GM12874 (cell line): ENCODE results near the gene HDGFL3.

Source experiments
- TF ChIP-seq, protein P1 (sequence below): IDR thresholded peaks from 2 replicates; pipeline ENCODE4 v1.5.1; 2011; ENCODE audit warnings: low read depth, mild to moderate bottlenecking, control low read depth, low read length, moderate library complexity; ENCODE audit not compliant: insufficient read depth

HDGFL3 gene

DNA sequence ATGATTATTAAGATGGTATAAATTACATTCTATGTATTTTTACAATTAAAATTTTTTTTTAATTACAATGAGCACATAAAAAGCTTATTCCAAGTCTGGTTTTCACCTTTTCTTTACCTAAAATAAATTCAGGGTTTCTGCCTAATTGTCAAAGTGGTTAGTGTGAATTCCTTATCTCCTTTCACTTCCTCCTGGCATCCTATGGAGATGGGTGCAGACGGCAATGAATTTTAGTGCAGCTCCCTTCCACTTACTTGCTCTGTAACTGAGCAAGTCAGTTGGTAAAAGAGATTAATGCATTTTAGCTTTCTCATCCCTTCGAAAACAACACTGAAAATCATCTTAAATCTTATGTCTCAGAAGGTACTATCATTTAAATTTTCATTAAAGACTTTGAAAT, 13.1 kb downstream of the HDGFL3 start:
- TF ChIP-seq, protein P1, sequence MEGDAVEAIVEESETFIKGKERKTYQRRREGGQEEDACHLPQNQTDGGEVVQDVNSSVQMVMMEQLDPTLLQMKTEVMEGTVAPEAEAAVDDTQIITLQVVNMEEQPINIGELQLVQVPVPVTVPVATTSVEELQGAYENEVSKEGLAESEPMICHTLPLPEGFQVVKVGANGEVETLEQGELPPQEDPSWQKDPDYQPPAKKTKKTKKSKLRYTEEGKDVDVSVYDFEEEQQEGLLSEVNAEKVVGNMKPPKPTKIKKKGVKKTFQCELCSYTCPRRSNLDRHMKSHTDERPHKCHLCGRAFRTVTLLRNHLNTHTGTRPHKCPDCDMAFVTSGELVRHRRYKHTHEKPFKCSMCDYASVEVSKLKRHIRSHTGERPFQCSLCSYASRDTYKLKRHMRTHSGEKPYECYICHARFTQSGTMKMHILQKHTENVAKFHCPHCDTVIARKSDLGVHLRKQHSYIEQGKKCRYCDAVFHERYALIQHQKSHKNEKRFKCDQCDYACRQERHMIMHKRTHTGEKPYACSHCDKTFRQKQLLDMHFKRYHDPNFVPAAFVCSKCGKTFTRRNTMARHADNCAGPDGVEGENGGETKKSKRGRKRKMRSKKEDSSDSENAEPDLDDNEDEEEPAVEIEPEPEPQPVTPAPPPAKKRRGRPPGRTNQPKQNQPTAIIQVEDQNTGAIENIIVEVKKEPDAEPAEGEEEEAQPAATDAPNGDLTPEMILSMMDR, result no peak

DNA sequence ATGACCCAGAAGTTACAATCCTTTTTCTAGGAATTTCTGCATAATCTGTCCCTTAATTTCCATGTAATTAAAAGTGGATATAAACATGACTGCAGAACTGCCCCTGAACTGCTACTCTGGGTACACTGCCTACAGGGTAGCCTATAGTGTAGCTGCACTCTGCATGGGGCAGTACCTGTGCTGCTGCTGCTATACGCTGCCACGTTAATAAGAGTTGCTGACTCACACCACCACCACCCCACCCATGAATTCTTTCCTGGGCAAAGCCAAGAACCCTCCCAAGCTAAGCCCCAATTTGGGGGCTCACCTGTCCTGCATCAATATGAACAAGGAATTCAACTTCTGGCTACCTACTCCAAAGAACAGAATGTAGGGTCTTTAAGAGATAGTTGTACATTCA, 13.9 kb downstream of the HDGFL3 start:
- TF ChIP-seq, protein P1, result no peak

DNA sequence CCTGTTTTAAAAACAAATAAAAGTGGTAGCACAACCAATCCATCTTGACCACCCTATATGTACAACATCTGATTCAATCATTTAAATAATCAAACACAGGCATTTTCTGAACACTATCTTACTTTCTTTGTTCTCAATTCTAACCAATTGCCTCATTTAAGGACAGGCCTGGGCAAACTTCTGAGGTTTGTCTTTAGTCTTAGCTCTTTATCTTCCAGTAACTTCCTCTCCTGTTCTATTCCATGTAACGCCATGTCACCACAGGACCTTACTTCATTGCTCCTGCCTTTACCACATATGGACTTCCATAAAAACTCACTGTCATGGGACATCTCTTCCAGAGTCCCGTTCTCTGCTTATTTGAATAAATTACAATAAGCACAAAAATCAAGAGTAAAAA, 14.9 kb downstream of the HDGFL3 start:
- TF ChIP-seq, protein P1, result no peak

DNA sequence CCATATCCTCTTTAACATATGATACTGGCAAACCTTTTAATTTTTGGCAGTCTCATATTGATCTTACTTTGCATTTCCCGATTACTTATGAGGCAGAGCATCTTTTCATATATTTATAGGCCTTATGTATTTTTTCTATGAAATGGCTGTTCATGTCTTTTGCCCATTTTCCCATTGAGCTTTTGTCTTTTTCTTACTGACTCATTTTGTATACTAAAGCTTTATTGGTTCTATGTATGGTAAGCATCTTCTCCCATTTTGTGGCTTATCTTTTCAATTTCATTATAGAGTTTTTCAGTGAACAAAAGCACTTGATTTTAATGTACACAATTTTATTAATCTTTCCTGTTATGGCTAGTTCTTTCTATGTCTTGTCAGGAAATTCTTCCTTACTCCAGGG, 17.2 kb downstream of the HDGFL3 start:
- TF ChIP-seq, protein P1, result no peak

DNA sequence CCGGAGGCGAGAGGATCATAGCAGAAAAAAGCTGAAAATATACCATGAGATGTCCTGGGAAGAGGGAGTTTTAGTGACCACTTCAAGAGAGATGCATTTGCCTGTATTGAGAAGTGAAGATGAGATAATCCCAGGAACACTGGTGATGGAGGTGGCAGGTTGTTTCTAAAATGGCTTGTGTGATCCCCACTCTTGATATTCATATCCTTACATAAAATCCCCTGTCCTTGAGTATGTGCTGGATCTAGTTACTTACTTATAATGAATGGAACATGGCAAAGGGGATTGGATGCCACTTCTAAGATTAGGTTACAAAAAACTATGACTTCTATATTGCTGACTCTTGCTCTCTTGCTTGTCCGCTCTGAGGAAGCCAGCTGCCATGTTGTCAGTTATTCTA, 22.1 kb downstream of the HDGFL3 start:
- TF ChIP-seq, protein P1, result no peak

DNA sequence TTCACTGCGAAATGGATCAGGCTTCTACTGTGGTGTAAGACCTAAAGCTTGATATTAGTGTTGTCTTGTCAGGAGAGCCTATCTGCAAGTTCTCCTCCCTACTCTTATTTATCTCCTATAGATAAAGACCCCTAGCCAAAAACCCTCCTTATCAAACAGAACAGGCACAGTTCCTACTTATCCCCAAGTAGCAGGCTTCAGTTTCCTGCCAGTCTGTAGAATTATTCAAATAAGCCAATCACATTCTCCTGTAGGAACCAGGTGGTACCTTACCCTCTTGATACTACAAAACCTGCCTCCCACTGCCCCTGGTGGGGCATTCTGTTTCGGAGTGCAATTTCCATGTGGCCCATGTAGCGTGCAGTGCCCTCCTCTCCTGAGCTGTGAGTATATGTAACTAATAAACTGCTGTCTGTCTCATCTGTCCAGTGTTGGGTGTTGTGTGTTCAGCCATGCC, 28.7 kb downstream of the HDGFL3 start:
- TF ChIP-seq, protein P1, result no peak

DNA sequence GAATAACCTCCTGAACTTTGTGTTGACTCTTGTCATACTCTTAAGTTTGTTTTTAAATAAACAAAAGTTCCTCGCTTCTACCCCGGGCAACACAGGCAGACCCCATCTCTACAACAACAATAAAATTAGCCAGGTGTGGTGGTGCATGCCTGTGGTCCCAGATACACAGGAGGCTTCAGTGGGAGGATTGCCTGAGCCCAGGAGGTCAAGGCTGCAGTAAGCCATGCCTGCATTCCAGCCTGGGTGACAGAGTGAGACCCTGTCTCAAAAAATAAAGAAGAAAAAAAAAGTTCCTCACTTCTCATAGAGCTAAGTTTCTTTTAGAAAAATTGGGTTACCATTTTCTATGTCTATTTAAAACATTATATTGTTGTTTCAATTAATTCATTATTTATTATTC, 29.2 kb downstream of the HDGFL3 start:
- TF ChIP-seq, protein P1, result no peak

DNA sequence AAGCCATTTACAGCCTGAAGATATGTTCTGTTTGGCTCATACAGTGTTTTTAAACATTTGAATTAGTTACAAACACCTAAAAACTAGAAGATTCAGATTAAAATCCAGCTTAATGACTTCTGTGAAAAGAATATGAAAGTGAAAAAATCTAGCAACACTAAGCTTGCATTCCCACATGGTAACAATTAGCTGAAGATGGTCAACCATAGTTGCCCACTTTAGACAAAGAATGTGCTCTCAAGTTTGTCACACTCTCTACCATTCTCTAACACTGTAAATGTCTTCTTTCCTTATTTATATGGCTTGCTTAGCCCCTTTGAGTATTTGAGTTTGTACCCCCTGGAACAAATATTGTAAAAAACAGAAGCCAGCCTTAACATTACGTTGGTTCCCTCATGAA, 32.7 kb downstream of the HDGFL3 start:
- TF ChIP-seq, protein P1, result no peak
